Superior temporal gyrus (tissue), 1 donor: Measurements from ENCODE around the gene CPT1A.
"Not testable (repeated sequence)": the region's sequence is repeated elsewhere in the genome, so short reads cannot be mapped to it uniquely, and the experiment has no call there.

Source experiments
- DNase-seq: peaks from one replicate; pipeline ENCODE4 v3.0.0-alpha.2; 2016; ENCODE audit errors: extremely low spot score

CPT1A gene

DNA sequence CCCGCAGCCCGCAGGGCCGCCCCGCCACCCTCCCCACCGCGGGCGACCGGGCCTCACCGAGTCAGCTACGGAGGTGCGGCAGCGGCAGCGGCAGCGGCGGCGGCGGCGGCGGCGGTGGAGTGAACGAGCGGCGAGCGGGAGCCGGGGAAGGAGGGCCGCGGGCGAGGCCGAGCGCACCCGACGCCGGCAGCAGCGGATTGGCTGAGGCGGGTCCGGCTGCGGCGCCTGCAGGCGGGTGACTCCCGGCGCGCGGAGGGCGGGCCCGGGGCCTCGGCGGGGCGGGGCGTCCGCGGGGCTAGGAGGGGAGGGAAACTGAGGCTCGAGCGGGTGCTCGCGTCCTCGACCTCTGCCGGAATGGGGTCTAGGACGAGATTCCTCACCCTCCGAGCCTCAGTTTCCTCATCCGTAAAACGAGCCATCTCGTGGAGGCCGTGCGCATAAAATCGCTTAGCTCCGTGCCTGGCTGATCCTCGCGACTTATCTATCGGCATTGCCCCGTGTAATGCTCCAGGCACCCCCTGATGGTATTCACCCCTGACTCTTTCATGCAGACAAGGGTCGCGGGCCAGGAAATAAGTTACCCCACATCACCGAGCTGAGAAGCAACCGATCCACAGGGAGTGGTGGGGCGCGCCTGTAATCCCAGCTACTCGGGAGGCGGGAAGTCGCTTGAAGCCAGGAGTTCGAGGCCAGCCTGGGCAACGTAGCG, at the start of gene CPT1A:
TSS of gene CPT1A (minus strand) at position 199 of the 709 bp plus-strand sequence. CDS start 26,442 bp downstream, outside the sequence.
- no peak for DNase-seq

DNA sequence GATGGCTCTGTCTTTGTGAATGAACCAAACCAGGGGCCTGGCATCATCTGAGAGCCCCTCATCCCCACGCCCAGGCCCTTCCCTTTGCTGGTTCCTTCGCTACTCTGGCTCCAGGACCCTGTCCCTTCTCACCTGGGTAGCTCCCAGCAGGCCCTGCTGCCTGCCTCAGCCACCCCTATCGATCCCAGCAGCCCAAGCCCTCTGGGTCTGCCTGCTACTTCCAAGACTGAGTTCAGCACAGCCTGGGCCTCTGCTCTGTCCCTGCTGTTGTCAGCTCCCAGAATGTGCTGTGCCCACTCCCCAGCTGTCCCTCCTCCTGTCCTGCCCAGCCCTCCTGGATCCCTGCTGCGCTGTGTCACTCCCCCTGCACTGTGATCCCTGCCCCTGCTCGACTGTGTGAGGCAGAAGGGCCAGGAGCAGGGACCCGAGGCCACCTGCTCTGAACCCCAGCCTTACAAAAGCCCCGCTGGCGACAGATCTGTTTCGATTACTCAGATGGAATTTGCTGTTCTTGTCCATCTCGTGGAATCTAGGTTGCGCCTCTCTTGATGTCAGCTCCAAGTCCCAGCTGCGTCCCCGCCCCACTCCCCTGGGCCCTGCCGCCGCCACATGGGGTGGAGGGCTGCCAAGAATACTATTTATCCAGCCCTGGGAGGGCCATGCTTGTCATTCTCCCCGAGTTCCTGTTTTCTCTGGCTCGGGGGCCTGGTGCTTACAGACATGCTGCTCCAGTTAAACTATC, 48.9 kb upstream of the CPT1A start:
- peak; percentile 50 for DNase-seq

DNA sequence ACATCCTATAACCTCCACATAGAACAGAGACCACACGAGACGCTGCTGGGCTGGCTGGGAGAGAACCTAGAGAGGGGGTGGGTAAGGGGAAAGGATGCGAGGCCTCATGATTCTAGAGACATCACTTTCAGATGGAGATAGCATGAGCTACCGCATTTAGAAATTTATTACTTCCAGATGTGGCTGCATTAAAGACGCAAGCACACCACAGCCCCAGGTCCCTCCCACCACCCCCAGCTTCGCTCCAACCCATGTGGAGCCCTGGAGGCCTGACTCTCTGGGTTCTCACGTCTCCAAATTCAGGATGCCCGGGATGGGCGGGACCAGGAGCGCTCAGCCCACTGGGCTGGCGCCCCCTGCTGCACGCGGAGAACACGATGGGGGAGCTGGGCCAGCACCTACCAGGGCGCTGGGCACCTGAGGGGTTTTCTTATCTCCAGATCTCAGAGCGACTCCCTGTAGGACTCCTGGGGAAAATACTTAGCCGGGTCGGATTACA, 48.3 kb upstream of the CPT1A start:
- DNase-seq = no peak

DNA sequence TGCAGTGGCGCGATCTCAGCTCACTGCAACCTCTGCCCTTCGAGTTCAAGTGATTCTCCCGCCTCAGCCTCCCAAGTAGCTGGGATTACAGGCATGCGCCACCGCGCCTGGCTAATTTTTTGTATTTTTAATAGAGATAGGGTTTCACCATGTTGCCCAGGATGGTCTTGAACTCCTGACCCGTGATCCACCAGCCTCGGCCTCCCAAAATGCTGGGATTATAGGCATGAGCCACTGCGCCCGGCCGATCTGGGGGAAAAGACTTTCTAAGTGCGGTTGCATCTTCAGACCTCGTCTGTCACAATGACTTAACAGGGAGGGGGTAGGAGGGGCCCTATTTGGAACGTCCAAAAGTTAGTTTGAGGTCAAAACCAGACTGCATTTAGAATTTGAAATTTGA, 43.1 kb upstream of the CPT1A start:
- not testable (repeated sequence) for DNase-seq

DNA sequence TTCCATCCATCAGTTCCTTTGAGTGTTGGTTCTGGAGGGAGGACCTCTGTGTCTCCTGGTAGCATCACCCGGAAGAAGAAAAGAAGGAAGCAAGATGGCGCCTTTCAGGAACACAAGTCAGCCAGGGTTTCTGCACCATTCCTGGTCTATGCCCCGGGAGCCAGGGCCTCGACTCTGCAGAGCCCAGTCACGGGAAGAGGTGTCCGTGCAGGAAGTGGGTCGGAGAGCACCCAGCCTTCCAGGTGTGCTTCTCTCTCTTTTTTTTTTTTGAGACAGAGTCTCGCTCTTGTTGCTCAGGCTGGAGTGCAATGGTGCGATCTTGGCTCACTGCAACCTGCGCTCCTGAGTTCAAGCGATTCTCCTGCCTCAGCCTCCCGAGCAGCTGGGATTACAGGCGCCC, 40.7 kb upstream of the CPT1A start:
- no peak for DNase-seq

DNA sequence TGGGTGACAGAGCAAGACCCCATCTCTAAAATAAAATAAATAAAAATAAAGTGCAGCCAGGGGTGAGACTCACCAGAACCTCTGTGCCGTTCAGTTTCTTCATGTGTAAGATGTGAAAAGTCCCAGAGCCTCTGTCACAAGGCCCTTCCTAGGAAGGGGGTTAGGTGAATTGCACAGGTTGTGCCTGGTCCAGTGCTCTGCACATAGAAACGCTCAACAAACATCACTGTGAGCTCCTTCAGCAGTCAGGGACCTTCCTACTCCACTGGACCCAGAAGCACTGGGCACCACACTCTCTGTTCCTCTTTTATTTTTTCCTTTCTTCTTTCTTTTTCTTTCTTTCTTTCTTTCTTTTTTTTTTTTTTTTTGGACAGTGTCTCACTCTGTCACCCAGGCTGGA, 39.6 kb upstream of the CPT1A start:
- no peak for DNase-seq

DNA sequence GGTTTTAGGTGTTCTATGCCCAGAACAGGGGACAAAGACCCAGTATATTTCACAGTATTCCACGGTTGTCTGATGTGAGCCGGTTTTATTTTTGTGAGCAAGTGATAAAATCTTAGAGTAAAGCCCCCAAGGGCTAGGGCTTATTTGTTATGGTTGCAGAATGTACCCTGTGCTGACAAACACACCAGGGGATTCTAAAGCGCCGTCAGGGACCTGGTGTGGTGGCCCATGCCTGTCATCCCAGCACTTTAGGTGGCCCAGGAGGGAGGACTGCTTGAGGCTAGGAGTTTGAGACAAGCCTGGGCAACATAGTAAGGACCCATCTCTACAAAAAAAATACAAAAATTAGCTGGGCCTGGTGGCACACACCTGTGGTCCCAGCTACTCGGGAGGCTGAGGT, 39.1 kb upstream of the CPT1A start:
- no peak for DNase-seq

DNA sequence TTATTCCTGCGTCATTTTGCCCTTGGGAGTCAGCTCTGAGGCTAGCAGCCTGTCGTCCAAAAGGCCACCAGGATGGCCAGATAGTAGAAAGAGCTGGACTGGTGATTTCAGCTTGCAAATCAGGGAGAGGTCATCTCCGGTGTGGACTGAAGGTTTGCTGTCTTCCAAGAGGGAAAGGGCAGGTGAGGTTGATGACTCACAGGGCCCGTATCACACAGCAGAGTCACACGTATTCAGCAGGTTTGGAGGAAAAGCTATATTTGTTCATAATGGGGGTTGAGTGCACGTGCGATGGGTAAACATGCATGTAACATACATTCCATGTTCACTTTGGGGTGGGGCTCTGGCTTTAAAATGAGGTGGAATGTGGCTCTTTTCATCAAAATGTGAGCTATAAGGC, 36.3 kb upstream of the CPT1A start:
- DNase-seq = no peak

DNA sequence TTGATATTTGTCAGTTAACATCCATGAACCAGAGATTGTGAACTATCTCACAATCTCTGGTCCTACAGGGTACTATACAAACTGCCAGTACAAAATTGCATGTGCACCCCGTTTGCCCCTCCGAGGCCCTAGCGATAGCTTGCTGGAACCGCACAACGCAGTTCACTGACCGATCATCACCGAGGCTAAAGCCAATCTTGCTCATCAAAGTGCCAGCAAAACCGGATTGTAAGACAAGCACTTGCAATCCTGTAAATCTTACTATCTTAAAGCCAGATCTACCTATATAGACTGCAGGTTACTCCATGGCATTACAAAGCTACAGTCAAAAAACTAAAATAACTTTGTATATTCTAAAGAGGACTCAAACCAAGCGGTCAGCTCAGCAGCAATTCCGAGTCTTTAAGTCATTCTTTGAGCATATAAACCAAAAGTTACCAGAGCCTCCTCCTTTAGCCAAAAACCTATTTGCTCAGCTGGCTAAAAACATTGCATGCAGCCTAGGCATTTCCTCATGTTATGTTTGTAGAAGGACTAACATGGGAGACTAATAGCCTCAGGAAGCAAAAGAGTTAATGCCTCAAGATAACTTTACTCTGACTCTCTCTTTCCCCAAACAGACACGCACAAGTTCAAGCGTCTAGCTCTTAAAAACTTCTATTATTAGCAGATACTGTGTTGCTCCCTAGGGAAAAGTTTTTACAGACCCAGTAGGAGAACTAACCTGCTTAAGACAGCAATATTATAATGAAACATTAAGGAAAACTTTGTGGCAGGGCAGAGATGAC, 30.7 kb upstream of the CPT1A start:
- no peak for DNase-seq

DNA sequence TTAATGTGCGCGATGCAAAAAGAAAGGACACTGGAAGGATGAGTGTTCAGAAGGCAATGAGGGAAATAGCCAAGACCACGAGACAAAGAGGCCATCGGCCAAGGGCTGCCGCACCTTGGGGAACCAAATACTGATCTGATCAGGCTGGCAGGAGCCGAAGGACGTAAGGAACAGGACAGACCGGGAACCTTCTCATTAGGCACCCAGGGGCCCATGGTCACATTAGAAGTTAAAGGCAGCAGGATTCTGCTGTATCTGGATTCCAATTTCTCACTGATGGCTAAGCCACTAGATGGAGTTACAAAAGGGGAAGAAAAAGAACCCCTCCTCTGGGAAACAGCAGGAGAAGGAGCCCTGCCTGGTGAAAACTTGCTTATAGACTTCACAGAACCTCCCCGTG, 28.8 kb upstream of the CPT1A start:
- no peak for DNase-seq

DNA sequence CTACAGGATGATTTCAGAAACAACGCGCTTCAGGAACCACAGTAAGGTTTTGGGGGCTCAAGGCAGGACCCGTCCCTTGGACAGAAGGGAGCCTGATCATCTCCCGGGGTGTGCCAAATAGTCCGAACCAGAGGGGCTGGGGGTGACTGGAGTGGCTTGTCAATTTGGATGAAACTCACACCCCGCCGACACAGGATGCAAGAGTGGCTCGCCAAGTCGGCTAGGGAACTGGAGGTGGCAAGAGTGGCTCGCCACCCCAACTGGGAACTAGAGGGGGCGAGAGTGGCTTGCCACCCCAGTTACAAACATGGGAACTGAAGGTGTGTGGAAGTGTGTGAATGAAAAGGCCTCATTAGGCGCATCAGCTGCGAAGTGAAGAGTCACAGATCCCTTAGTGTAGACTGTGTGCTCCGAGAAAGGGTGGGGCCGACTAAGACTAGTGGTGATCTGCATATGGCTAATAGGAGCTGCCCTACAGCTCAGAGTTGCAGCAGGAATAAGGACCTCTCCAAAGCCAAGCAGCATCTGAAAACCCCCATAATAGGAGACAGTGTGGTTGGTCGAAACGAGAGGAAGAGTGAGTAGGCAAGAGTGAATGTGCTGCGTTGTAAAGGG, 26.6 kb upstream of the CPT1A start:
- no peak for DNase-seq

DNA sequence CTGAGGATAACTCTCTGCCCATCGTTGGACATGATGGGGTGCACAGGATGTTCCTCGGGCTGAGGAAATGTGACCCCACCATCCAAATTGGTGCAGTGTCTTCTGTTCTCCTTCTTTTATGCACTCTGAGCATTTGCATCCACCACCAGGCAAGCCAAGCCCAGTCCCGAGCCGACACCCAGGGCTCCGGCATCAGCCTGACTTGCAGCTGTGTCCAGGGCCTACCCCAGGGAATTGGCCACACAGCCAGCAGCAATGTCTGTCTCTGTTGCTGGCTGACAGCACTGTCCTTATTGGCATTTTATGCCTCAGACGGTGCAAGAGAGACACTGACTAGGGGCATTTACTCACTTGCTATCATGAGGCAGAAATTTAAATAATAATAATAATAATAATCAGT, 25.4 kb upstream of the CPT1A start:
- DNase-seq = no peak

DNA sequence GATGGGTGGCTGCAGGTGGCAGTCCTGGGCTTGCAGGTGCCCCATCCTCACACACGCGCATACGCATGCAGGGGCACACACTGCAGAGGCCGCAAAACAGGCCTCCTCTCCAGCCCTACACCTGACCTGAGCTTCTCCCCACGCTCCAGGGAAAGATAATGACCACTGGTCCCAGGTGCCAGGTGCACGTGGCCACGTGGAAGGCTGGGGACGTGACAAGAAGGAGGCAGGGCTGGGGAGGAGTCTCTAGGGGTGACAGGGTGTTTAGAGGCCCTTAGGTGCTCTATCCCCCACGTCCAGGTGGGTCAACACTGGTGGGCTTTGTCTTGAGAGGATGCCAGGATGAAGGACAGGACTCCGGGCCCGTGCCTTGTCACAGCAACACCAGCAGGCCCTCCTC, 23.5 kb upstream of the CPT1A start:
- no peak for DNase-seq

DNA sequence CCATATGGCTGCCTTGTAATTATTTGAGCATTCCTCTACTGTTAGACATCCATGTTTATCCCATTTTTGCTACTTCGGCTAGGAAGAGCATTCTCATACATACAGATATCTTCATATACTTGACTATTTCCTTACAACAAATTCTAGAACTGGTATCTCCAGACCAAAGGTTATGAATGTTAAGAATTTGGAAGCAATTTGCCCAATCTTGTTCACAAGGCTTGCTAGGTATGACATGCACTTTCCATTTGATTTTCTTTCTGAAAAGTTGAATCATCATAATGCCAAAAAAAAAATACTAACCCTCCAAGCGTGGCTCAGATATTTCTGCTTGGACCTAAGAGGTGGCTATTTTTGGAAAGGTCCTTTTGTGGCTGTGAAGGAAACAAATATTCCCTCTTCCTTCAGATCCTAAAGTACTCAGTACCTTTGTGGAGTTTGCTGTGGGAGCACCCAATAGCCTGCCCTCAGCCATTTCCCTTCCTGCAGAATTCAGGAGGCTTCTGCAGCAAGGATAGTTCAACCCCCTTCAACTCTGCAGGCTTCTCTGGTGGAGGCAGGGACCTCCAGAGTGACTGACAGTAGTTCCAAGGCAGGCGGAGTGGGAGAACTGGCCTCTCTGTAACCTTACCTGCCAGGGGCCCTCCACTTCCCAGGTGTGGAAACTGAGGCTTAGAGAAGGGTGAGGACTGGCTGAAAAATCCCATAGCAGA, 22.0 kb upstream of the CPT1A start:
- no peak for DNase-seq

DNA sequence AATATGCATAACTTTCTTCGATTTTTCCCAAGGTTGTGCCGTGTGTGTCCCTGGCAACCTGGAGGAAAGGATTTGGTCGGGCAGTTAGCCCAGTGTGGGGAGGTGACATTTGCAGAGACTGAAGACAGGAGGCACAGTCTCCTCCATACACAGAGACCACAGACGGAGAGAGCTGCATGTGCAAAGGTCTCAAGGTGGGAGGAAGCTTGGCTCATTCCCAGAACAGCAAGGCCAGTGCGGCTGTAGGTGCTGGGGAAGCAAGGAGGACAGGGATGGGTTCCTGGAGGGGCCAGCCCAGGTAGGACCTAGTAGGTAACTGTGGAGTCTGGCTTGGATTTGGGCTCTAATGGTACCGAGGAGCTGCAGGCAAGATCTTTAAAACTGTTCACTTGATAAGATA, 20.7 kb upstream of the CPT1A start:
- no peak for DNase-seq

DNA sequence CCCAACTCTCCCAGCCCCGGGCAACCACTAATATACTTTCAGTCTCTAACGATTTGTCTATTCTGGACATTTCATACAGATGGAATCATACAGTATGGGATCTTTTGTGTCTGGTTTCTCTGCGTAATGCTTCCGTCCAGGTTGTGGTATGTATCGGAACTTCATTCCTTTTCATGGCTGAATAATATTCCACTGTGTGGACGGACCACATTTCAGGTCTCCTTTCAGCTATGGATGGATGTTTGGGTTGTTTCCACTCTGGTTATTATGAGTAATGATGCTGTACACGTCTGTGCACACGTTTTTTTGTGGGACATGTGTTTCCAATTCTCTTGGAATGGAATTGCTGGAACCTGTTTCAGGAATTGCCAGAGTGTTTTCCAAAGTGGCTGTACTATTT, 17.4 kb upstream of the CPT1A start:
- DNase-seq = no peak

DNA sequence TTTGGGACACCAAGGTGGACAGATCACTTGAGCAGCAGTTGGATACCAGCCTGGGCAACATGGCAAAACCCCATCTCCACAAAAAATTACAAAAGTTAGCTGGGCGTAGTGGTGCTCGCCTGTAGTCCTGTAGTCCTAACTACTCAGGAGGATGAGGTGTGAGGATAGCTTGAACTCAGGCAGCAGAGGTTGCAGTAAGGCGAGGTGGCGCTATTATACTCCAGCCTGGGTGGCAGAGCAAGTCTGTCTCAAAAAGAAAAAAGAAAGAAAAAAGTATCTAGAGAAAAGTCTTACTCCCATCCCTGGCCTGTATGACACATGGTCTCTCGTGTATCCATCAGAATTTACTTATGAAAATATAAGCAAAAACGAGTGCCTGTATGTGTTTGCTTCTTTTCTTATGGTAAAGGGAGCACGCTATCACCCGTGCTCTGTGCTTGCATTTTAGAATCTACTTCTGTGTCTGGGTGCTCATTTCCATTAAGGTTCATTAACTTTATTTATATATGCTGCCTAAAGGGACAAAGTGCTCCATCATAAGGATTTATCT, 15.4 kb upstream of the CPT1A start:
- no peak for DNase-seq

DNA sequence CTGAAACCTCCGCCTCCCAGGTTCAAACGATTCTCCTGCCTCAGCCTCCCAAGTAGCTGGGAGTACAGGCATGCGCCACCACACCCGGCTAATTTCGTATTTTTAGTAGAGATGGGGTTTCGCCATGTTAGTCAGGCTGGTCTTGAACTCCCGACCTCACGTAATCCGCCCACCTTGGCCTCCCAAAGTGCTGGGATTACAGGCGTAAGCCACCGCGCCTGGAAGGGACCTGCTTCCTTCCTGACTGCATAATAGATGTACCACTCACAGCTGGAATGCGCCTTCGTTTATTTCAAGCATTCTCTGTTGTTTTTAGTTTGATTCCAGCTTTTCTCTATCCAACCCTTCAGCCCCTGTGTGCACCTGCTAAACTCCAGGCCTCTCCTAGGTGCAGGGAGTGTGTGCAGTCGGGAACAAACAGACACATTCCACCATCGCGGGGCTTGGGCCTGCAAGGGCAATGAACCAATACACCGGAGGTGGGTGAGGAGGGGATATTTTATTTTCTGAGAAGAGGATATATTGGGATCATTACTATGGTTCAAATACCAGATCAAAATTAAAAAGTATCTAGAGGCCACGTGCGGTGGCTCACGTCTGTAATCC, 14.8 kb upstream of the CPT1A start:
- not testable (repeated sequence) for DNase-seq

DNA sequence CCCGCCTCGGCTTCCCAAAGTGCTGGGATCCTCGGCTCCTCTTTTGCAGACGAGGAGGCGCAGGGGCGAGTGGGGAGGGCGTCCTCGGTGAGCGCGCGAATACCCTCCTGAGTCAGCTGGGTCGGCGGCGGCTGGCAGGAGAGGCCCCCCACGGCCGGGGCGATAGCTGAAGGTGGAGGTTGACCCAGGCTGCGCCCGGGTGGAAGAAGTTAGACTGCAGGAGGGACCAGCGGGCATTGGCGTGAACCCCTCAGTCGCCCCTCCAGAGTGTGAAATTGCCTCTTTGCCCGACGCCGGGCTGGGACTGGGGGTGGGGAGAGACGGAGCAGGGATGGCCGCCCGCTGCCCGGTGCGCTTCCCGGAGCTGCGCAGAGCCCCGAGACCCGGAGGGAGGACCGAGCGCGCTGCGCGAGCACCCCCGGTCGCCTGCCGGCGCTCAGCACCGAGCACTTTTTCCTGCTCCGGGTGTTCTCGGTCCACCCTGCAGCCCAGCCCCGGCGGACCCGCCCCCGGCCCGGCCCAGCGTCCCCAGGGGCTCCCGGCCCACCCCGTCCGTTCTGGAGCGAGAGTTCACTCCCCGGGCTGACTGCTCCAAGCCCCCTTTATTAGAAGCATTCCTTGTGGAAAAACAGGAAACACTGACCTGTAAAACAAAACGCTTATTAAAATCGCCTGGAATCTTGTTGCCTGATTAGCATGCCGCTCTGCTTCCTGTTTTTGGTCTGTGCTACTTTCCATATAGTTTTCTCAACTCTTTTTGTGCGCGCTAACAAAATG, 13.7 kb upstream of the CPT1A start:
- DNase-seq = no peak
